Fibroblast of skin of back (primary cell): ENCODE data around the gene CD2.
"Not testable (repeated sequence)": the region's sequence is repeated elsewhere in the genome, so short reads cannot be mapped to it uniquely, and the experiment has no call there.

Experiments used
- DNase-seq: peaks from one replicate; pipeline ENCODE4 v3.0.0-alpha.2; 2013

CD2 gene

GRCh38 chr1:116732726-116733125 is 21.5 kb upstream of the CD2 start:
- no peak for DNase-seq

GRCh38 chr1:116733476-116734365 is 20.5 kb upstream of the CD2 start:
- no peak for DNase-seq

GRCh38 chr1:116735246-116735645 is 19.0 kb upstream of the CD2 start:
- no peak for DNase-seq

- DNase-seq: peak; percentile 52
Observed at GRCh38 chr1:116737020-116737854, 17.0 kb upstream of the CD2 start.

- no peak for DNase-seq
Observed at GRCh38 chr1:116737855-116738321, 16.3 kb upstream of the CD2 start.

GRCh38 chr1:116738673-116739370 is 15.4 kb upstream of the CD2 start:
- DNase-seq: no peak

GRCh38 chr1:116739371-116740012 is 14.7 kb upstream of the CD2 start:
- no peak for DNase-seq

GRCh38 chr1:116740296-116740695 is 13.9 kb upstream of the CD2 start:
- DNase-seq: no peak

GRCh38 chr1:116740746-116741145 is 13.5 kb upstream of the CD2 start:
- DNase-seq: no peak

GRCh38 chr1:116741836-116742565 is 12.2 kb upstream of the CD2 start:
- DNase-seq: no peak

GRCh38 chr1:116743535-116743934 is 10.7 kb upstream of the CD2 start:
- no peak for DNase-seq

- DNase-seq: no peak
Observed at GRCh38 chr1:116748272-116748671, 6.0 kb upstream of the CD2 start.

- no peak for DNase-seq
Observed at GRCh38 chr1:116751146-116751545, 3.1 kb upstream of the CD2 start.

- DNase-seq: no peak
Observed at GRCh38 chr1:116751621-116752020, 2.6 kb upstream of the CD2 start.

- DNase-seq: no peak
Observed at GRCh38 chr1:116753312-116753711, 918 bp upstream of the CD2 start.

- no peak for DNase-seq
Observed at GRCh38 chr1:116755066-116755465, 836 bp downstream of the CD2 start.

GRCh38 chr1:116755681-116756080 is 1.5 kb downstream of the CD2 start:
- no peak for DNase-seq

- DNase-seq: not testable (repeated sequence)
Observed at GRCh38 chr1:116756092-116756491, 1.9 kb downstream of the CD2 start.

- not testable (repeated sequence) for DNase-seq
Observed at GRCh38 chr1:116758456-116758815, 4.2 kb downstream of the CD2 start.

- DNase-seq: no peak
Observed at GRCh38 chr1:116759636-116760035, 5.4 kb downstream of the CD2 start.

GRCh38 chr1:116760487-116760886 is 6.3 kb downstream of the CD2 start:
- no peak for DNase-seq
